GM21423 (cell line): ENCODE results near the gene GOLGA7B.

ENCODE experiments used
- ATAC-seq: cut with Tn5 transposase; IDR thresholded peaks from one replicate; pipeline ENCODE4 v1.9.1; 2021; ENCODE audit warnings: mild to moderate bottlenecking, moderate library complexity; ENCODE audit not compliant: unreplicated experiment

Gene GOLGA7B

DNA sequence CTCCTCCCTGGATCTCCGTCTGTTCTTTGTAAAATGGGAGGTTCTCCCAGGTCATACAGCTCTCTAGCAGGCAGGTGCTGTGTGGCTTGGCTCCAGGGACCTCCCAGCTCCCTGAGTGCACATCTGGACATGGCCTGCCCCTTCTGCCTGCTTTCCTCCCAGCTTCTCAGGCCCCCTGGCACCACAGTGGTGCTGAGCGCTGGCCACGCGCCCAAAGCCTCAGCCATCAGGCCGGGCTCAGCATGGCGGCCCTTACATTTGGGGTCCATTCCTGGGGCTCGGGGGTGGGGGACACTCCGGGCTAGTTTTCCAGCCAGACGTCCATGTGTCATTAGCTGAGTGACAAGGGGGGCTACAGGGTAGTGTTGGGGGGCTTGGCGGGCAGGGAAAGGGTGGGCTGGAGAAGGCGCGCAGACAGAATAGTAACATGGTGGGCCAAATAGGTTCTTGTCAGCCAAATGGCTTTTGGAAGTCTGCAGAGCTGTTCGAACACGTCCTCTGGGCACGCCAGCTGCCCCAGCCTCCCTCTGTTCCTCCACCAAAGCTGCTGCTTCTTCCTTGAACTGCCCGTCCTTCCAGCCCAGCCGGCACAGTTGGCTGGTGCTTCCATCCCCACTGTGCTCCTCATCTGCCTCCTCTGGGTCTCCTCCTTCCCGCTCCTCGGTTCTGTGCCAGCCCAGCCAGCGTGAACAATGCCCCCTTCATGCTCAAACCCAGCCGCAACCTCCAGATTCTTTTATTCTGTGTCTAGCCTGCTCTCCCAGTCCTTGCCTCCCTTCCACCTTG is 65.9 kb downstream of the GOLGA7B start:
- ATAC-seq, result no peak

DNA sequence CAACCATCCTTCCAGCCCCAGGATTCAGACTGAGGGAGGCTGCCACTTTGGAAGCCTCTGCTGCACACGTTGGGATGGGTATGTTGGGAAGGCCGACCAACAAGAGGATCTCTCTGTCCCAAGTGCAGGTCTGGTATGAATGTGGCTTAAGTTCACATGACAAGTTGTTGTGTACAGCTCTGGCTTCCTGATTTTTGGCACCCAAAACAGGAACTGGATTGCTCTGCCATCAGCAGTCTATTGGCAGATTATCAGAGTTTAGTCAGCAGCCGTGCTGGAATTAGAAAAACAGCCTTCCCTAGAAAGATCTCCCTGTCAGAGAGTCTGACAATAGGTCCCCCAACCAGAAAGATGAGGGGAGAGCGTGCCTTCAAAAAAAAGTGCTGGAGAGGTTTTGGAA is 66.9 kb downstream of the GOLGA7B start:
- ATAC-seq, result no peak

DNA sequence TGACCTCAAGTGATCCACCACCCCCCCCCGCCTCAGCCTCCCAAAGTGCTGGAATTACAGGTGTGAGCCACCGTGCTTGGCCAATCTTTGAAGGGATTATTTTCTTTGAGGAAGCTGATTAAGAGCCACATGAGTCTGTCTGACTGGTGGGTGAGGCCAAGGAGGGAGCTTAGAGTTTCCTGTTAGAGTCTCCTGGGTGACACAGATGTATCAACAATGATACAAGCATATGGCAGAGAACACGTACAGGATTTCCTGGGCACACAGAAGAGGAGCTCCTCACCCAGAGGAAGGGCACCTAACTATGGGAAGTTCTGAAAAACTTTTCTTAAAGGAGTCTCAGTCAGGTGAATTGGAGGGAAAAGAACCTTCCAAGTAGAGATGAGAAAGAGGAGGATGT is 69.4 kb downstream of the GOLGA7B start:
- no peak for ATAC-seq

DNA sequence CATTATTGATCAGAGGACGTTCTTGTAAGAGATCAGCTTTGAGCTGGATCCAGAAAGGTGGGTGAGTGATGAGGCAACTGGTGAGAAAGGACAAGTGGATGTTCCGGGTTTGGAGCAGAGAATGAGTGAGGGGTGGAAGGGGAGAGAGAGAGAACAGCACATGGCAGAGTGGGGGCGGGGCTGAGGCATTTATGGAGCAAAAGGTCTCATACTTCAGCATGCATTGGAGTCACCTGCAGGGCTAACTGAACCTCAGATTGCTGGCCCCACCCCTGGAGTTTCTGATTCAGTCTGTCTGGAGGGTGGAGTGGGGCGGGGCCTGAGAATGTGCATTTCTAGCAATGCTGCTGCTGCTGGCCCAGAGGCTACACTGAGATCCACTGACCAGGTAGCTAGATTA is 71.2 kb downstream of the GOLGA7B start:
- ATAC-seq, result no peak
